HepG2 (cell line): ENCODE results near the gene TNFSF10. TPM values are rescaled to one million over a fixed set of nuclear protein-coding genes. Genes with fewer than 3 reads are reported as not detected.

Experiments used
- ATAC-seq: fragments of 200-7000 bp; cut with Tn5 transposase; 3 replicates; pipeline ENCODE4 v1.9.1; 2020; ENCODE audit warnings: mild to moderate bottlenecking, moderate library complexity
- BruUV-seq: library from RNA; stranded (reverse); fragments of 400-500 nt; replicated peaks from 2 replicates; lab custom pipeline; 2021; lab: Mats Ljungman, UMichigan
- CTCF ChIA-PET: fragments of 300-600 bp; formaldehyde crosslinking; extraction: SDS; loops from one replicate; lab custom pipeline; 2021; ENCODE audit warnings: low total read pairs, inconsistent platforms, low intra/inter-chr PET ratio; lab: Yijun Ruan, JAX
- POLR2A ChIA-PET: fragments of 350-600 bp; sonication (Branson Sonifier 250); formaldehyde crosslinking; loops from one replicate; lab custom pipeline; 2020; ENCODE audit warnings: antibody characterized with exemption, inconsistent platforms; lab: Yijun Ruan, JAX
- DNase-seq: peaks from one replicate; pipeline ENCODE4 v3.0.0-alpha.2; 2015; ENCODE audit warnings: low spot score
- FAIRE-seq: peaks from 3 replicates; lab custom pipeline; 2011; peaks lifted over from hg19 to GRCh38; lab: Jason Lieb, UNC
- H2AFZ ChIP-seq: one replicate; pipeline ENCODE4 v1.6.1; 2011; ENCODE audit warnings: low read length, inconsistent platforms
- H3K27ac ChIP-seq: fragments of 300-600 bp; 3 replicates; pipeline ENCODE4 v1.8.0; 2011; ENCODE audit warnings: mixed run types, mild to moderate bottlenecking, mixed read lengths, low read length, inconsistent platforms; ENCODE audit not compliant: insufficient read depth; ENCODE audit errors: extremely low read length
- H3K27me3 ChIP-seq, 2 experiments: fragments of 200-600 bp in 1 of 2; 2 replicates in 1 of 2; 3 replicates in 1 of 2; pipeline versions ENCODE4 v1.6.0 to v1.8.0; 2011; ENCODE audit warnings: low read length in 2 of 2, mild to moderate bottlenecking in 2 of 2, moderate library complexity in 2 of 2, inconsistent platforms in 1 of 2; ENCODE audit not compliant: insufficient read depth in 2 of 2, control insufficient read depth in 1 of 2
- H3K36me3 ChIP-seq, 2 experiments: fragments of 200-600 bp in 1 of 2; replicated peaks in 1 of 2; 2 replicates in 1 of 2; 3 replicates in 1 of 2; pipeline versions ENCODE4 v1.5.1 to v1.8.0; 2011; ENCODE audit warnings: low read length in 2 of 2, inconsistent platforms in 1 of 2; ENCODE audit not compliant: insufficient read depth in 2 of 2, control insufficient read depth in 1 of 2
- H3K4me1 ChIP-seq: 2 replicates; pipeline ENCODE4 v1.5.1; 2012; ENCODE audit warnings: low read length, inconsistent platforms; ENCODE audit not compliant: insufficient read depth
- H3K4me2 ChIP-seq: 2 replicates; pipeline ENCODE4 v1.6.0; 2011; ENCODE audit warnings: low read depth, low read length, inconsistent platforms
- H3K4me3 ChIP-seq, 3 experiments: fragments of 200-600 bp in 1 of 3; sonication (generic), shearing (Covaris generic) in 1 of 3; replicated peaks in 1 of 3; 2 replicates each; pipeline ENCODE4 v1.5.1; 2011 to 2016; ENCODE audit warnings: low read length in 3 of 3, inconsistent platforms in 2 of 3, low read depth in 2 of 3, mild to moderate bottlenecking in 2 of 3, control low read depth in 1 of 3, mixed read lengths in 1 of 3; ENCODE audit not compliant: insufficient read depth in 1 of 3
- H3K79me2 ChIP-seq: one replicate; pipeline ENCODE4 v1.6.1; 2011; ENCODE audit warnings: low read length, inconsistent platforms; ENCODE audit not compliant: insufficient read depth
- H3K9ac ChIP-seq: 2 replicates; pipeline ENCODE4 v1.6.0; 2011; ENCODE audit warnings: mild to moderate bottlenecking, low read depth, low read length, inconsistent platforms; ENCODE audit not compliant: insufficient read depth
- H3K9me3 ChIP-seq: 2 replicates; pipeline ENCODE4 v1.5.1; 2012; ENCODE audit warnings: mild to moderate bottlenecking, low read length
- H4K20me1 ChIP-seq: 2 replicates; pipeline ENCODE4 v1.6.0; 2011; ENCODE audit warnings: inconsistent platforms, mild to moderate bottlenecking, low read length, moderate library complexity; ENCODE audit not compliant: insufficient read depth
- HMGXB4 ChIP-seq, 2 experiments: sonication (generic) in 1 of 2; formaldehyde crosslinking in 1 of 2; IDR thresholded peaks; 2 replicates each; pipeline versions ENCODE4 v1.4.0 to v1.6.1; 2018 to 2020; ENCODE audit warnings: missing genetic modification reagents in 2 of 2, borderline replicate concordance in 1 of 2, low read depth in 1 of 2, mild to moderate bottlenecking in 1 of 2, missing biosample characterization in 1 of 2
- SRSF9 ChIP-seq: fragments of 200-400 bp; formaldehyde crosslinking; IDR thresholded peaks from 2 replicates; pipeline ENCODE4 v1.6.1; 2018; ENCODE audit warnings: borderline replicate concordance, mild to moderate bottlenecking, low read depth, low read length; ENCODE audit not compliant: insufficient read depth, poor library complexity, severe bottlenecking
- ZNF557 ChIP-seq: sonication (generic); formaldehyde crosslinking; IDR thresholded peaks from 2 replicates; pipeline ENCODE4 v1.4.0; 2020; ENCODE audit warnings: missing genetic modification reagents
- WGBS: methylation state at CpG from one replicate; pipeline ENCODE4 v1.1.6; 2017; ENCODE audit warnings: low lambda C conversion rate; 5-methylcytosine and 5-hydroxymethylcytosine counted together
- in situ Hi-C: cut with HindIII; loops from 2 replicates; pipeline ENCODE4 v1.10.0; 2017; ENCODE audit warnings: low pct_unique_long_range_greater_than_20kb; ENCODE audit not compliant: extremely low pct_ligation_motif_present
- intact Hi-C: fragments of 100-400 bp; cut with micrococcal nuclease; formaldehyde crosslinking; loops from one replicate; pipeline ENCODE4 v1.10.0; 2022; ENCODE audit not compliant: unreplicated experiment
- polyA plus RNA-seq, 8 experiments: library from polyadenylated mRNA; depleted of rRNA in 3 of 8; stranded (reverse) in 7 of 8; unstranded in 1 of 8; fragments of >200 nt; fragmentation: Illumina TruSeq in 4 of 8; extraction: Trizol in 4 of 8; gene quantifications; 2 replicates each; pipeline versions ENCODE4 v1.2.1 to v1.2.3, GENCODE V29; 2011 to 2016; ENCODE audit warnings: low read depth in 4 of 8, missing spikeins in 1 of 8, mixed read lengths in 1 of 8; ENCODE audit not compliant: insufficient read depth in 1 of 8
- total RNA-seq, 5 experiments: library from RNA; depleted of rRNA; stranded (reverse); fragments of >200 nt; fragmentation: Illumina TruSeq; extraction: Trizol; gene quantifications; 2 replicates each; pipeline ENCODE4 v1.2.3, GENCODE V29; 2016; ENCODE audit warnings: low read depth in 1 of 5
- TF ChIP-seq, protein P1 (sequence below): sonication (generic); formaldehyde crosslinking; IDR thresholded peaks from 2 replicates; pipeline ENCODE4 v1.4.0; 2020; ENCODE audit warnings: missing genetic modification reagents

TNFSF10 gene
- total and polyA plus RNA-seq, 2 of the 13 experiments (the other 11 are each of a cell fraction or from before 2014, with no cell fraction given): 8.4 to 9.9 TPM

DNA sequence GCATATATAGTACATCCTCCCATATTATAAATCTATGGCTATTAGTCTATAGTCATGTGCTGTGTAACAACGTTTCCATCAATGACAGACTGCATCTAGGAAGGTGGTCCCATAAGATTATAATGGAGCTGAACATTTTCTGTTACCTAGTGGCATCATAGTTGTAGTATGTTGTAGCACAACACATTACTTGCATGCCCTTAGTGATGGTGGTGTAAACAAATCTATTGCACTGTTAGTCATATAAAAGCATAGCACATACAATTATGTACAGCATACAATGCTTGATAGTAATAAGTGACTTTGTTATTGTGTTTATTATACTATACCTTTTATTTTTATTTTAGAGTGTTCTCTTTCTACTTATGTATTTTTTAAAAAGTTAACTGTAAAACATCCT lies 37.4 kb upstream of the TNFSF10 start (continued):
- TF ChIP-seq, protein P1, sequence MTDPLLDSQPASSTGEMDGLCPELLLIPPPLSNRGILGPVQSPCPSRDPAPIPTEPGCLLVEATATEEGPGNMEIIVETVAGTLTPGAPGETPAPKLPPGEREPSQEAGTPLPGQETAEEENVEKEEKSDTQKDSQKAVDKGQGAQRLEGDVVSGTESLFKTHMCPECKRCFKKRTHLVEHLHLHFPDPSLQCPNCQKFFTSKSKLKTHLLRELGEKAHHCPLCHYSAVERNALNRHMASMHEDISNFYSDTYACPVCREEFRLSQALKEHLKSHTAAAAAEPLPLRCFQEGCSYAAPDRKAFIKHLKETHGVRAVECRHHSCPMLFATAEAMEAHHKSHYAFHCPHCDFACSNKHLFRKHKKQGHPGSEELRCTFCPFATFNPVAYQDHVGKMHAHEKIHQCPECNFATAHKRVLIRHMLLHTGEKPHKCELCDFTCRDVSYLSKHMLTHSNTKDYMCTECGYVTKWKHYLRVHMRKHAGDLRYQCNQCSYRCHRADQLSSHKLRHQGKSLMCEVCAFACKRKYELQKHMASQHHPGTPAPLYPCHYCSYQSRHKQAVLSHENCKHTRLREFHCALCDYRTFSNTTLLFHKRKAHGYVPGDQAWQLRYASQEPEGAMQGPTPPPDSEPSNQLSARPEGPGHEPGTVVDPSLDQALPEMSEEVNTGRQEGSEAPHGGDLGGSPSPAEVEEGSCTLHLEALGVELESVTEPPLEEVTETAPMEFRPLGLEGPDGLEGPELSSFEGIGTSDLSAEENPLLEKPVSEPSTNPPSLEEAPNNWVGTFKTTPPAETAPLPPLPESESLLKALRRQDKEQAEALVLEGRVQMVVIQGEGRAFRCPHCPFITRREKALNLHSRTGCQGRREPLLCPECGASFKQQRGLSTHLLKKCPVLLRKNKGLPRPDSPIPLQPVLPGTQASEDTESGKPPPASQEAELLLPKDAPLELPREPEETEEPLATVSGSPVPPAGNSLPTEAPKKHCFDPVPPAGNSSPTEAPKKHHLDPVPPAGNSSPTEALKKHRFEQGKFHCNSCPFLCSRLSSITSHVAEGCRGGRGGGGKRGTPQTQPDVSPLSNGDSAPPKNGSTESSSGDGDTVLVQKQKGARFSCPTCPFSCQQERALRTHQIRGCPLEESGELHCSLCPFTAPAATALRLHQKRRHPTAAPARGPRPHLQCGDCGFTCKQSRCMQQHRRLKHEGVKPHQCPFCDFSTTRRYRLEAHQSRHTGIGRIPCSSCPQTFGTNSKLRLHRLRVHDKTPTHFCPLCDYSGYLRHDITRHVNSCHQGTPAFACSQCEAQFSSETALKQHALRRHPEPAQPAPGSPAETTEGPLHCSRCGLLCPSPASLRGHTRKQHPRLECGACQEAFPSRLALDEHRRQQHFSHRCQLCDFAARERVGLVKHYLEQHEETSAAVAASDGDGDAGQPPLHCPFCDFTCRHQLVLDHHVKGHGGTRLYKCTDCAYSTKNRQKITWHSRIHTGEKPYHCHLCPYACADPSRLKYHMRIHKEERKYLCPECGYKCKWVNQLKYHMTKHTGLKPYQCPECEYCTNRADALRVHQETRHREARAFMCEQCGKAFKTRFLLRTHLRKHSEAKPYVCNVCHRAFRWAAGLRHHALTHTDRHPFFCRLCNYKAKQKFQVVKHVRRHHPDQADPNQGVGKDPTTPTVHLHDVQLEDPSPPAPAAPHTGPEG (CRISPR knock-in tag): no peak

DNA sequence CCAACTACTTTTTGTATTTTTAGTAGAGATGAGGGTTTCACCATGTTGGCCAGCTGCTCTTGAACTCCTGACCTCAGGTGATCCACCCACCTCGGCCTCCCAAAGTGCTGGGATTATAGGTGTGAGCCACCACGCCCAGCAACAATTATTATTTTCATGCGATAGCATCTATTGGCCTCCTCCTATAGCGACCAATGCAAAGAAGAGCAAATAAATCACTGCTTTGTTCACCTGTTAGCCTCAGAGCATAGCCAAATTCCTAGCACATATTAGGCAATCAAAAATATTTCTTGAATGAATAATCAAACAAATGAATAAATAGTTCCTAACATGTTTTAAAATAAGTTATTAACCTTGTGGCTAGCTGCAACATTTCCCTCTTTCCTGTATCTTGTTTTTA lies 36.8 kb upstream of the TNFSF10 start:
- ATAC-seq (no peak), FAIRE-seq (no peak), DNase-seq (no peak)
- H3K79me2 ChIP-seq: no peaks in the 10 kb centered on the region
- intact Hi-C loops: no loop called here
- no peaks in the 10 kb centered on the region for H3K9me3 ChIP-seq
- H3K4me3 ChIP-seq: no peak overlapping the region
- H3K27me3 ChIP-seq: no peaks in the 10 kb centered on the region
- no peak overlapping the region for H2AFZ ChIP-seq
- H3K9ac ChIP-seq: no peak overlapping the region
- in situ Hi-C loops: no loop called here
- ChIA-PET POLR2A (no interaction called here), CTCF (no interaction called here)
- no peak overlapping the region for H3K4me2 ChIP-seq
- no peak overlapping the region for H3K27ac ChIP-seq
- TF ChIP-seq SRSF9 (no peak), HMGXB4 (CRISPR knock-in tag; IDR thresholded peaks at IDR 0.05; ENCODE audit: borderline replicate concordance in 1 of 2, low read depth in 1 of 2) (no peak), ZNF557 (no peak)
- H4K20me1 ChIP-seq: no peaks in the 10 kb centered on the region
- BruUV-seq: no TSS peak
- WGBS: 73% methylated on average over 4 of the region's 4 CpGs
- H3K36me3 ChIP-seq: no peaks in the 10 kb centered on the region
- peaks cover 60% of the 10 kb centered on the region for H3K4me1 ChIP-seq
